A549 (cell line): ENCODE results near the gene CFAP44.

Experiments
- BCL3 ChIP-seq: fragments of >200 bp; sonication (Bioruptor Twin); formaldehyde crosslinking; IDR thresholded peaks from 3 replicates; pipeline ENCODE4 v1.6.1; 2016
- EHMT2 ChIP-seq: fragments of 200-600 bp; sonication (generic); IDR thresholded peaks from 2 replicates; pipeline ENCODE4 v1.6.1; 2016; ENCODE audit warnings: antibody characterized with exemption, low read depth, mild to moderate bottlenecking, moderate library complexity
- JUN ChIP-seq, 2 experiments: fragments of >200 bp; sonication (Bioruptor Twin); formaldehyde crosslinking; IDR thresholded peaks; 2 replicates in 1 of 2; 3 replicates in 1 of 2; pipeline ENCODE4 v1.6.1; 2016 to 2017
- JUNB ChIP-seq: fragments of >200 bp; sonication (Bioruptor Twin); formaldehyde crosslinking; IDR thresholded peaks from 2 replicates; pipeline ENCODE4 v1.6.1; 2016
- MAX ChIP-seq: IDR thresholded peaks from 2 replicates; pipeline ENCODE4 v1.6.1; 2012
- NR3C1 ChIP-seq: fragments of >200 bp; sonication (Bioruptor Twin); formaldehyde crosslinking; IDR thresholded peaks from 3 replicates; pipeline ENCODE4 v1.6.1; 2017
- POLR2A ChIP-seq: IDR thresholded peaks from 2 replicates; pipeline ENCODE4 v1.6.1; 2012; ENCODE audit warnings: mild to moderate bottlenecking, low read length
- REST ChIP-seq: fragments of 200-600 bp; sonication (generic); IDR thresholded peaks from 2 replicates; pipeline ENCODE4 v1.6.1; 2016; ENCODE audit warnings: antibody characterized with exemption, mild to moderate bottlenecking, moderate library complexity

- TF ChIP-seq MAX (no peak), NR3C1 (no peak), POLR2A (no peak), JUNB (no peak), BCL3 (no peak), JUN (IDR thresholded peaks at IDR 0.05) (no peak), REST (no peak), EHMT2 (no peak)
Measured at GRCh38 chr3:113423699-113424098, 17.6 kb downstream of the CFAP44 start.
